HL-60 (cell line): ENCODE data around the gene ALDH3A1.

Experiments used
- DNase-seq, 2 experiments: peaks; one replicate each; pipeline ENCODE4 v3.0.0-alpha.2; 2010 to 2020; ENCODE audit warnings: low read depth in 1 of 2, low spot score in 1 of 2
- H3K27ac ChIP-seq: fragments of 250-450 bp; sonication (Bioruptor Pico); replicated peaks from 2 replicates; pipeline ENCODE4 v1.5.1; 2020; ENCODE audit warnings: mild to moderate bottlenecking, moderate library complexity
- H3K27me3 ChIP-seq: fragments of 250-450 bp; sonication (Bioruptor Pico); 2 replicates; pipeline ENCODE4 v1.5.1; 2021; ENCODE audit warnings: mild to moderate bottlenecking, moderate library complexity; ENCODE audit not compliant: insufficient read depth, poor library complexity, severe bottlenecking
- H3K4me3 ChIP-seq: replicated peaks from 2 replicates; pipeline ENCODE4 v1.5.1; 2011; ENCODE audit warnings: mild to moderate bottlenecking, control low read depth, low read length; ENCODE audit not compliant: insufficient read depth
- GABPA ChIP-seq: IDR thresholded peaks from 2 replicates; pipeline ENCODE4 v1.6.1; 2012; ENCODE audit warnings: low read depth
- POLR2AphosphoS5 ChIP-seq: IDR thresholded peaks from 2 replicates; pipeline ENCODE4 v1.6.1; 2012; ENCODE audit warnings: low read depth
- SPI1 ChIP-seq: IDR thresholded peaks from 2 replicates; pipeline ENCODE4 v1.6.1; 2012; ENCODE audit warnings: low read depth, mild to moderate bottlenecking, borderline replicate concordance
- TF ChIP-seq, protein P1 (sequence below): IDR thresholded peaks from 2 replicates; pipeline ENCODE4 v1.6.1; 2012; ENCODE audit warnings: low read depth; ENCODE audit not compliant: insufficient replicate concordance
- TF ChIP-seq, protein P2 (sequence below): IDR thresholded peaks from one replicate; pipeline ENCODE4 v1.5.1; 2011; ENCODE audit warnings: low read length, control low read depth, inconsistent platforms; ENCODE audit not compliant: insufficient read depth

Gene ALDH3A1

DNA sequence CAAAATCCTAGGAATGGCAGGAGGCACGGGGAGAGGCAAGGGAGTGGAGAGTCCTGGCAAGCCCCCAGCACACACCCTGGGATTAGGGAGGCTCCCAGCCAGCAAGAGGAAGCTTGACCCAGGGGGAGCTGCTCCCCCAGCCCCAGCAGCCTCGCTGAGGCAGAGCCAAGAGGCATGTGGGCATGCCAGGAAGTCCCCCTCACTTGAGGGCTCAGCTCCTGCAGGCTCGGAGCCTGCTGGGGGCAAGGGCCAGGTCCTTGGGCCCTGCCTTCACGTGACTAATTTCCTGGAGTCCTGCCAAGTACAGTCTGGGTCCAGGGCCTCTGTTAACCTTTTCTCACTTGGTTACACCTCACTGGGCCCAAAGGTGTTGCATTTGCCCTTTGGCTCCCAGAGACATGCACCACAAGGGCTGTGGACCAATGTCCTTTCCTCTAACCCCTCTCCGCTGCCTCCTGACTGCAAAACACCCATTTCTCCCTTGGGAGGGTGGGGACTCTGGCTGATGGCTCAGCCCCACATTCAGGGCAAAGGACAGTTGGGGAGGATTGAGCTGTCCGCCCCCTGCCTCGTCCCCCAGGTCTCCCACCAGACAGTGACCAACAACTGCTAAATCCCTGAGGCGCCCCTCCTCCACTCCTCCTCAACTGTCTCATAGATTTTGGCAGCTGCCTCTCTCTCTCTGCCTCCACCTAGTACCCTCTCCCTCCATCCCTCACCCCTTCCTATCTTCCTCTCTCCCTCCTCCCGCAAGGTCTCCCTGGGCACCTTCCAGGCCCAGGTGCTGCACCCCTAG, 27.3 kb downstream of the ALDH3A1 start:
- no peak for DNase-seq

DNA sequence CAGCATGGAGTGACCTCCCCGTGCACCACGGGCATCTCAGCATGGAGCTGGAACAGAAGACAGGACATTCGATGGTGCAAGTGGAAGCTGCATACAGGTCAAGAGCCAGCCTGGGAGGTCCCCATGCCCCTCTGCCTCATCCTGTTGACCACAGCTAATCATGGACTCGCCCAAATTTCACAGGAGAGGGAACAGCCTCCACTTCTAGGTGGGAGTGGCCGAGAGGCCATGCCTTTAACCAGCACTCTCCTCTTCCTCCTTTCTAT, 28.0 kb downstream of the ALDH3A1 start:
- Histone ChIP-seq H3K4me3 (no peak overlapping the region), H3K27ac (no peak overlapping the region), H3K27me3 (no peaks in the 10 kb centered on the region)
- no peak for DNase-seq
- TF ChIP-seq, protein P1, sequence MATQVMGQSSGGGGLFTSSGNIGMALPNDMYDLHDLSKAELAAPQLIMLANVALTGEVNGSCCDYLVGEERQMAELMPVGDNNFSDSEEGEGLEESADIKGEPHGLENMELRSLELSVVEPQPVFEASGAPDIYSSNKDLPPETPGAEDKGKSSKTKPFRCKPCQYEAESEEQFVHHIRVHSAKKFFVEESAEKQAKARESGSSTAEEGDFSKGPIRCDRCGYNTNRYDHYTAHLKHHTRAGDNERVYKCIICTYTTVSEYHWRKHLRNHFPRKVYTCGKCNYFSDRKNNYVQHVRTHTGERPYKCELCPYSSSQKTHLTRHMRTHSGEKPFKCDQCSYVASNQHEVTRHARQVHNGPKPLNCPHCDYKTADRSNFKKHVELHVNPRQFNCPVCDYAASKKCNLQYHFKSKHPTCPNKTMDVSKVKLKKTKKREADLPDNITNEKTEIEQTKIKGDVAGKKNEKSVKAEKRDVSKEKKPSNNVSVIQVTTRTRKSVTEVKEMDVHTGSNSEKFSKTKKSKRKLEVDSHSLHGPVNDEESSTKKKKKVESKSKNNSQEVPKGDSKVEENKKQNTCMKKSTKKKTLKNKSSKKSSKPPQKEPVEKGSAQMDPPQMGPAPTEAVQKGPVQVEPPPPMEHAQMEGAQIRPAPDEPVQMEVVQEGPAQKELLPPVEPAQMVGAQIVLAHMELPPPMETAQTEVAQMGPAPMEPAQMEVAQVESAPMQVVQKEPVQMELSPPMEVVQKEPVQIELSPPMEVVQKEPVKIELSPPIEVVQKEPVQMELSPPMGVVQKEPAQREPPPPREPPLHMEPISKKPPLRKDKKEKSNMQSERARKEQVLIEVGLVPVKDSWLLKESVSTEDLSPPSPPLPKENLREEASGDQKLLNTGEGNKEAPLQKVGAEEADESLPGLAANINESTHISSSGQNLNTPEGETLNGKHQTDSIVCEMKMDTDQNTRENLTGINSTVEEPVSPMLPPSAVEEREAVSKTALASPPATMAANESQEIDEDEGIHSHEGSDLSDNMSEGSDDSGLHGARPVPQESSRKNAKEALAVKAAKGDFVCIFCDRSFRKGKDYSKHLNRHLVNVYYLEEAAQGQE, result no peak
- TF ChIP-seq POLR2AphosphoS5 (no peak), GABPA (no peak)
- TF ChIP-seq, protein P2, sequence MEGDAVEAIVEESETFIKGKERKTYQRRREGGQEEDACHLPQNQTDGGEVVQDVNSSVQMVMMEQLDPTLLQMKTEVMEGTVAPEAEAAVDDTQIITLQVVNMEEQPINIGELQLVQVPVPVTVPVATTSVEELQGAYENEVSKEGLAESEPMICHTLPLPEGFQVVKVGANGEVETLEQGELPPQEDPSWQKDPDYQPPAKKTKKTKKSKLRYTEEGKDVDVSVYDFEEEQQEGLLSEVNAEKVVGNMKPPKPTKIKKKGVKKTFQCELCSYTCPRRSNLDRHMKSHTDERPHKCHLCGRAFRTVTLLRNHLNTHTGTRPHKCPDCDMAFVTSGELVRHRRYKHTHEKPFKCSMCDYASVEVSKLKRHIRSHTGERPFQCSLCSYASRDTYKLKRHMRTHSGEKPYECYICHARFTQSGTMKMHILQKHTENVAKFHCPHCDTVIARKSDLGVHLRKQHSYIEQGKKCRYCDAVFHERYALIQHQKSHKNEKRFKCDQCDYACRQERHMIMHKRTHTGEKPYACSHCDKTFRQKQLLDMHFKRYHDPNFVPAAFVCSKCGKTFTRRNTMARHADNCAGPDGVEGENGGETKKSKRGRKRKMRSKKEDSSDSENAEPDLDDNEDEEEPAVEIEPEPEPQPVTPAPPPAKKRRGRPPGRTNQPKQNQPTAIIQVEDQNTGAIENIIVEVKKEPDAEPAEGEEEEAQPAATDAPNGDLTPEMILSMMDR, result no peak

More for the DNA sequence above, 27.3 kb downstream of the ALDH3A1 start:
- no peak overlapping the region for H3K27ac ChIP-seq
- TF ChIP-seq, protein P2, result no peak
- TF ChIP-seq, protein P1, result no peak
- TF ChIP-seq SPI1 (no peak), POLR2AphosphoS5 (no peak)
- no peaks in the 10 kb centered on the region for H3K27me3 ChIP-seq
- no peak overlapping the region for H3K4me3 ChIP-seq

DNA sequence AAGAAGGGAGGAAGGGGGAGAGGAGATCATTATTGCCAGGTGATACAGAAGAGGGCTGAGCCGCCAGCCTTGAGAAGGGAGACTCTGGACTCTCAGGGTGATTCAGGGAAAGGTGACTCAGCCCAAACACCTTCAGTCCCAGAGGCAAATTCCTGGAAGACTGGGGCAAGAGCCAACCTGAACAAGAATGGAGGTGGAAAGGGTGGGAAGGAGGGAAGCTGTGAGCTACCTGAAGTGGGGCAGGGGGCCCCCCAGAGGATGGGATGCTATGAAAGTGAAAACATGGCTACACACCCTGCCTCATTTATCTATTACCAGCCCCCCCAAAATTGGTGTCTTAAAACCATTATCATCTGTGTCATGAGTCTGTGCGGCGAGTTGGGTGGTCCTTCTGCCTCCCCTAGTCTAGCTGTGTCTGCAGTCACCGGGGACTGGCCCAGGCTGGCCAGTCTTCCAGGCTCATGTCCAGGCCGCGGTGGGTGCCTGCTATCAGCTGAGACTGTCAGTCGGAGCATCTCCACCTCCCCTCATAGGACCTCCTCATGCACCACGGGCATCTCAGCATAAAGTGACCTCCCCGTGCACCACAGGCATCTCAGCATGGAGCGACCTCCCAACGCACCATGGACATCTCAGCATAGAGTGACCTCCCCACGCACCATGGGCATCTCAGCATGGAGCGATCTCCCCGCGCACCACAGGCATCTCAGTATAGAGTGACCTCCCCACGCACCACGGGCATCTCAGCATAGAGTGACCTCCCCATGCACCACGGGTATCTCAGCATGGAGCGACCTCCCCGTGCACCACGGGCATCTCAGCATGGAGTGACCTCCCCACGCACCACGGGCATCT, 28.5 kb downstream of the ALDH3A1 start:
- H3K27me3 ChIP-seq, result no peaks in the 10 kb centered on the region
- TF ChIP-seq, protein P2, result no peak
- TF ChIP-seq, protein P1, result no peak
- no peak for TF ChIP-seq SPI1
- no peak for DNase-seq
- no peak overlapping the region for H3K4me3 ChIP-seq
- no peak overlapping the region for H3K27ac ChIP-seq
